Measurements from ENCODE around the gene OR5AU1. TPM values are rescaled to one million over a fixed set of nuclear protein-coding genes. Genes with fewer than 3 reads are reported as not detected.

The OR5AU1 gene
- total RNA-seq, 1 experiment from 2014 or later = not detected

GRCh38 chr14:21191261-21191808 lies 35.5 kb upstream of the OR5AU1 start:
- peaks cover 0 to 3% of the 10 kb centered on the region in 2 experiments; a peak in 2 of 5 replicates for H3K9me3 Mint-ChIP-seq
- Histone ChIP-seq H3K27ac (ENCODE audit: insufficient read length, low read depth, low read length) (no peak overlapping the region), H2BK15ac (ENCODE audit: low read depth, low read length) (no peak overlapping the region), H3K9ac (ENCODE audit: extremely low read depth, insufficient read length, low read length) (no peak overlapping the region), H2BK5ac (ENCODE audit: insufficient read length, low read length) (no peak overlapping the region), H2AK5ac (ENCODE audit: insufficient read length, low read length) (no peak overlapping the region), H2BK12ac (ENCODE audit: insufficient read length, low read depth, low read length) (no peak overlapping the region), H2BK120ac (ENCODE audit: low read depth, low read length, poor library complexity, severe bottlenecking) (no peak overlapping the region), H3K9me3 (ENCODE audit: control insufficient read depth, low read depth, low read length) (no peaks in the 10 kb centered on the region), H3K79me1 (ENCODE audit: insufficient read depth, low read depth, low read length, poor library complexity, severe bottlenecking) (no peaks in the 10 kb centered on the region), H3T11ph (ENCODE audit: low read length) (no peak overlapping the region), H3K79me2 (ENCODE audit: insufficient read depth, low read length) (no peaks in the 10 kb centered on the region), H3K14ac (ENCODE audit: insufficient read depth, low read length) (no peak overlapping the region), H3K23ac (ENCODE audit: insufficient read length, low read depth, low read length) (no peak overlapping the region), H2AFZ (ENCODE audit: low read length) (no peak overlapping the region), H3K4ac (ENCODE audit: low read depth, low read length) (no peak overlapping the region), H4K20me1 (ENCODE audit: control insufficient read depth, insufficient read depth, insufficient read length) (no peaks in the 10 kb centered on the region), H2BK20ac (ENCODE audit: low read depth, low read length, poor library complexity, severe bottlenecking) (no peak overlapping the region), H3K56ac (ENCODE audit: insufficient read length, low read depth, low read length) (no peak overlapping the region), H4K91ac (ENCODE audit: insufficient read length, low read depth, low read length) (no peak overlapping the region), H4K8ac (replicated peaks; ENCODE audit: insufficient read length, low read depth, low read length) (no peak overlapping the region), H3K27me3 (ENCODE audit: insufficient read depth, low read length) (no peaks in the 10 kb centered on the region), H3K4me2 (ENCODE audit: insufficient read depth, insufficient read length, low read length) (no peak overlapping the region), H4K5ac (ENCODE audit: insufficient read length, low read depth, low read length) (no peak overlapping the region), H3K4me1 (ENCODE audit: insufficient read depth, low read length) (no peaks in the 10 kb centered on the region; the same call in 1 of the 2 replicates), H3K23me2 (ENCODE audit: insufficient read length, low read depth, low read length, poor library complexity, severe bottlenecking) (peaks cover 2% of the 10 kb centered on the region), H3K18ac (ENCODE audit: insufficient read length, low read depth, low read length) (no peak overlapping the region)
- WGBS (ENCODE audit: extremely low coverage, insufficient read length, low lambda C conversion rate) = no CpG with 5 or more reads among the region's 7 CpGs
- 0 out of 7 replicates have a peak overlapping the region, but pooled peaks of 1 of the 3 experiments have one; percentile 40 for H3K27ac Mint-ChIP-seq
- peak; percentile 32 for DNase-seq
- H3K4me1 Mint-ChIP-seq = peaks cover 3 to 15% of the 10 kb centered on the region in 2 experiments
- peaks cover 7% of the 10 kb centered on the region for H3K27me3 Mint-ChIP-seq (ENCODE audit: low read depth)
- TF ChIP-seq, protein P1, sequence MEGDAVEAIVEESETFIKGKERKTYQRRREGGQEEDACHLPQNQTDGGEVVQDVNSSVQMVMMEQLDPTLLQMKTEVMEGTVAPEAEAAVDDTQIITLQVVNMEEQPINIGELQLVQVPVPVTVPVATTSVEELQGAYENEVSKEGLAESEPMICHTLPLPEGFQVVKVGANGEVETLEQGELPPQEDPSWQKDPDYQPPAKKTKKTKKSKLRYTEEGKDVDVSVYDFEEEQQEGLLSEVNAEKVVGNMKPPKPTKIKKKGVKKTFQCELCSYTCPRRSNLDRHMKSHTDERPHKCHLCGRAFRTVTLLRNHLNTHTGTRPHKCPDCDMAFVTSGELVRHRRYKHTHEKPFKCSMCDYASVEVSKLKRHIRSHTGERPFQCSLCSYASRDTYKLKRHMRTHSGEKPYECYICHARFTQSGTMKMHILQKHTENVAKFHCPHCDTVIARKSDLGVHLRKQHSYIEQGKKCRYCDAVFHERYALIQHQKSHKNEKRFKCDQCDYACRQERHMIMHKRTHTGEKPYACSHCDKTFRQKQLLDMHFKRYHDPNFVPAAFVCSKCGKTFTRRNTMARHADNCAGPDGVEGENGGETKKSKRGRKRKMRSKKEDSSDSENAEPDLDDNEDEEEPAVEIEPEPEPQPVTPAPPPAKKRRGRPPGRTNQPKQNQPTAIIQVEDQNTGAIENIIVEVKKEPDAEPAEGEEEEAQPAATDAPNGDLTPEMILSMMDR (conservative IDR thresholded peaks at IDR 0.05) = no peak
- H3K36me3 Mint-ChIP-seq (ENCODE audit: insufficient read depth in 1 of 3, low read depth in 3 of 3) = no peaks in the 10 kb centered on the region; a peak in 1 of 7 replicates
- H3K4me3 Mint-ChIP-seq = peak overlapping the region; percentile 12 to 35; a peak in 1 of 5 replicates

Measured in H9 (cell line).